Activated B cell treated with CpG ODN at 0.5 μM for 24 hours (primary cell): ENCODE results near the gene SLC36A3. TPM values are rescaled to one million over a fixed set of nuclear protein-coding genes. Genes with fewer than 3 reads are reported as not detected.

Experiments
- ATAC-seq: fragments of 200-7000 bp; cut with Tn5 transposase; one replicate; pipeline ENCODE4 v1.10.0; 2021; ENCODE audit warnings: low read depth, mild to moderate bottlenecking, moderate library complexity
- CTCF ChIA-PET: fragments of 350-600 bp; sonication (Branson Sonifier 250); formaldehyde crosslinking; loops from one replicate; lab custom pipeline; 2021; ENCODE audit warnings: antibody characterized with exemption; lab: Charles Lee
- POLR2A ChIA-PET: fragments of 350-600 bp; sonication (Branson Sonifier 250); formaldehyde crosslinking; loops from one replicate; lab custom pipeline; 2021; ENCODE audit warnings: antibody characterized with exemption; lab: Charles Lee
- DNase-seq: peaks from one replicate; pipeline ENCODE4 v3.0.0; 2022
- H3K27ac Mint-ChIP-seq: one replicate; pipeline ENCODE4 v1.8.0; 2020; ENCODE audit warnings: mixed read lengths
- H3K27me3 Mint-ChIP-seq: one replicate; pipeline ENCODE4 v1.8.0; 2021; ENCODE audit warnings: mixed read lengths
- H3K36me3 Mint-ChIP-seq: one replicate; pipeline ENCODE4 v1.8.0; 2021; ENCODE audit warnings: low read depth, mixed read lengths
- H3K4me1 Mint-ChIP-seq: one replicate; pipeline ENCODE4 v1.8.0; 2021; ENCODE audit warnings: mixed read lengths
- H3K4me3 Mint-ChIP-seq: one replicate; pipeline ENCODE4 v1.8.0; 2020; ENCODE audit warnings: mild to moderate bottlenecking, mixed read lengths
- H3K9me3 Mint-ChIP-seq: one replicate; pipeline ENCODE4 v1.8.0; 2020; ENCODE audit warnings: mixed read lengths
- intact Hi-C: fragments of 100-400 bp; cut with micrococcal nuclease; formaldehyde crosslinking; loops from one replicate; pipeline ENCODE4 v1.15.1; 2024
- total RNA-seq: library from RNA; stranded (reverse); gene quantifications from 2 replicates; pipeline ENCODE4 v1.2.3, GENCODE V29; 2022
- TF ChIP-seq, protein P1 (sequence below): fragments of 200-600 bp; IDR thresholded peaks from one replicate; pipeline ENCODE4 v1.8.0; 2022; ENCODE audit warnings: antibody characterized with exemption, mild to moderate bottlenecking

SLC36A3 gene
- total RNA-seq, 1 donor from 2014 or later, result not detected

DNA sequence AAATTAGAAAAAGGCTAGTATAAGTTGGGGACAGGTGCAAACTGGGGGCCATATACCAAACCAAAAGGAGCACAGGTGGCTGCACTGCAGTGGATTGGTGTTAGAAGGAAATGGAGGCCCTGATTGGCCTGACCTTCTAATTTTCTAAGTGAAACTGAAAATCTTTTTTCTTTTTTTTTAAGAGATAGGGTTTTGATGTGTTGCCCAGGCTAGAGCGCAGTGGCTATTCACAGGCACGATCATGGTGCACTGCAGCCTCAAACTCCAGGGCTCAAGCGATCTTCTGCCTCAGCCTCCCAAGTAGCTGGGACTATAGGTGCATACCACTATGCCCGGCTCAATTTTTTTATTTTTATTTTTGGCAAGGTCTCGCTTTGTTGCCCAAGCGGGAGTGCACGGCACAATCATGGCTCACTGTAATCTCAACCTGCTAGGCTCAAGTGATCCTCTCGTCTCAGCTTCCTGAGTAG, 69.9 kb downstream of the SLC36A3 start:
- H3K27ac Mint-ChIP-seq, result peak overlapping the region; percentile 89
- intact Hi-C loops, result loop anchor here (1.0 kb wide), 2 partner anchors 9 to 19 kb away; partner anchors contain the start of gene CCDC69
- H3K4me3 Mint-ChIP-seq, result peak overlapping the region; percentile 62
- no peaks in the 10 kb centered on the region for H3K36me3 Mint-ChIP-seq
- H3K27me3 Mint-ChIP-seq, result no peaks in the 10 kb centered on the region
- peaks cover 82% of the 10 kb centered on the region for H3K4me1 Mint-ChIP-seq
- DNase-seq, result no peak
- ATAC-seq, result peak; percentile 33
- no peaks in the 10 kb centered on the region for H3K9me3 Mint-ChIP-seq
- POLR2A ChIA-PET, result interaction anchor here (0.7 to 3.8 kb wide), 6 partner anchors 11 to 102 kb away, joined by 3 to 63 read pairs (median 13); partner anchors contain the start of genes CCDC69 and GM2A
- TF ChIP-seq, protein P1, sequence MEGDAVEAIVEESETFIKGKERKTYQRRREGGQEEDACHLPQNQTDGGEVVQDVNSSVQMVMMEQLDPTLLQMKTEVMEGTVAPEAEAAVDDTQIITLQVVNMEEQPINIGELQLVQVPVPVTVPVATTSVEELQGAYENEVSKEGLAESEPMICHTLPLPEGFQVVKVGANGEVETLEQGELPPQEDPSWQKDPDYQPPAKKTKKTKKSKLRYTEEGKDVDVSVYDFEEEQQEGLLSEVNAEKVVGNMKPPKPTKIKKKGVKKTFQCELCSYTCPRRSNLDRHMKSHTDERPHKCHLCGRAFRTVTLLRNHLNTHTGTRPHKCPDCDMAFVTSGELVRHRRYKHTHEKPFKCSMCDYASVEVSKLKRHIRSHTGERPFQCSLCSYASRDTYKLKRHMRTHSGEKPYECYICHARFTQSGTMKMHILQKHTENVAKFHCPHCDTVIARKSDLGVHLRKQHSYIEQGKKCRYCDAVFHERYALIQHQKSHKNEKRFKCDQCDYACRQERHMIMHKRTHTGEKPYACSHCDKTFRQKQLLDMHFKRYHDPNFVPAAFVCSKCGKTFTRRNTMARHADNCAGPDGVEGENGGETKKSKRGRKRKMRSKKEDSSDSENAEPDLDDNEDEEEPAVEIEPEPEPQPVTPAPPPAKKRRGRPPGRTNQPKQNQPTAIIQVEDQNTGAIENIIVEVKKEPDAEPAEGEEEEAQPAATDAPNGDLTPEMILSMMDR, result no peak
- CTCF ChIA-PET, result interaction anchor here (2.2 to 3.2 kb wide), 3 partner anchors 10 to 108 kb away, joined by 13 to 26 read pairs (median 18); partner anchors contain the start of gene CCDC69

DNA sequence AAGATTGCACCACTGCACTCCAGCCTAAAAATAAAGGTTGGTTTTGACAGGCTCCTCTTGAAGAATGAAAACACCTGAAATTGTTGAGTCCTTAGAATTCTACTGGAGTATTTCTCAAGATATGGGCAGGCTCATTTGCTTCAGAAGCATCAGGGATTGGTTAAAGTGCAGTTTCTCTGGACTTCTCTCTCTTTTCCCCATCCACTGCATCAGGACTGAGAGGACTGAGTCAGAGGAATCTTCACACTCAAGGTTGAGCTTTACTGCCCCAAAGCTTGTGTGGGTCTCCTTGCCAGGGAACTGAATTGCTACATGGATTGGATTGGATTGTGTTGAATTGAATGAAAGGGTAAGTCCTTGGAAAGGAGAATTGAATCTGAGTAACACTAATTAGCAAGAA, 72.2 kb downstream of the SLC36A3 start:
- peaks cover 71% of the 10 kb centered on the region for H3K4me1 Mint-ChIP-seq
- H3K27me3 Mint-ChIP-seq, result no peaks in the 10 kb centered on the region
- CTCF ChIA-PET, result interaction anchor here (0.8 to 1.3 kb wide), 2 partner anchors 66 to 106 kb away, joined by 3 to 4 read pairs; no protein-coding TSS in a partner anchor
- intact Hi-C loops, result no loop called here
- no peaks in the 10 kb centered on the region for H3K9me3 Mint-ChIP-seq
- POLR2A ChIA-PET, result interaction anchor here (0.7 to 1.3 kb wide), 4 partner anchors 21 to 102 kb away, joined by 3 to 8 read pairs (median 4); partner anchors contain the start of gene GM2A
- TF ChIP-seq, protein P1, result no peak
- no peak overlapping the region for H3K4me3 Mint-ChIP-seq
- H3K27ac Mint-ChIP-seq, result peak overlapping the region; percentile 24
- no peaks in the 10 kb centered on the region for H3K36me3 Mint-ChIP-seq
- DNase-seq, result no peak
- no peak for ATAC-seq

GRCh38 chr5:151230048-151230680, 73.4 kb downstream of the SLC36A3 start:
- no peak for DNase-seq
- H3K4me1 Mint-ChIP-seq, result peaks cover 67% of the 10 kb centered on the region
- H3K27me3 Mint-ChIP-seq, result no peaks in the 10 kb centered on the region
- intact Hi-C loops, result no loop called here
- TF ChIP-seq, protein P1, result no peak
- POLR2A ChIA-PET, result interaction anchor here (0.6 to 1.1 kb wide), 3 partner anchors 11 to 27 kb away, joined by 3 read pairs; partner anchors contain the start of gene GM2A
- CTCF ChIA-PET, result interaction anchor here (0.7 to 1.4 kb wide), 3 partner anchors 8 to 104 kb away, joined by 3 to 5 read pairs (median 3); no protein-coding TSS in a partner anchor
- H3K27ac Mint-ChIP-seq, result no peak overlapping the region
- no peaks in the 10 kb centered on the region for H3K9me3 Mint-ChIP-seq
- no peaks in the 10 kb centered on the region for H3K36me3 Mint-ChIP-seq
- no peak for ATAC-seq
- no peak overlapping the region for H3K4me3 Mint-ChIP-seq

DNA sequence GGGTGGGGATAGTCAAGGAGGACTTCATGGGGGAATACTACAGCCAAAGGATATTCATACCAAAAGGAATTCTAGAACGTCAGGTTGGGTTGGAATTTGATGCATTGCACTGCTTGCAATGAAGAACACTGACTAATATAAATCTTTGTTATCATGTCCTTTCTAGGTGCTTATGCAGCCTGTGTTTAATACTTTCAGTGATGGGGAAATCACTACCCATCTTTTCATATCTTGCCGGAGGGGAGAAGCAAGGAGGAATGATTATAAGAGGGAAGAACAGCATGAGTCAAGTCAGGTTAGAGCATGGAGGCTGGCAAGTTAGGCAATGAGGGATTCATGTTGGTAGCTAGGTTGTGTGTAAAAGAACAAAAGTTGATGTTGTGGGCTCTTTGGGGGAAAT, 74.6 kb downstream of the SLC36A3 start:
- intact Hi-C loops, result no loop called here
- ChIA-PET POLR2A (interaction anchor here (2.0 kb wide), 1 partner anchor 15 kb away, joined by 8 read pairs; no protein-coding TSS in a partner anchor), CTCF (interaction anchor here (1.4 kb wide), 1 partner anchor 10 kb away, joined by 5 read pairs; no protein-coding TSS in a partner anchor)
- Mint-ChIP-seq H3K9me3 (no peaks in the 10 kb centered on the region), H3K4me1 (peaks cover 65% of the 10 kb centered on the region), H3K4me3 (no peak overlapping the region), H3K36me3 (no peaks in the 10 kb centered on the region), H3K27ac (no peak overlapping the region), H3K27me3 (no peaks in the 10 kb centered on the region)
- no peak for DNase-seq
- no peak for ATAC-seq
- TF ChIP-seq, protein P1, result no peak
